Stimulated activated CD4-positive, alpha-beta T cell treated with anti-CD3 and anti-CD28 coated beads, Interleukin-12 subunit alpha, Interleukin-12 subunit beta, amount 100 ng/mL, for 48 hours (primary cell): ENCODE measurements around the gene SUSD3.
"Not testable (repeated sequence)": the region's sequence is repeated elsewhere in the genome, so short reads cannot be mapped to it uniquely, and the experiment has no call there.

Source experiments
- DNase-seq, 3 donors: peaks; one replicate each; pipeline ENCODE4 v3.0.0-alpha.2; 2020; ENCODE audit warnings: low read depth in 2 of 3, low spot score in 1 of 3

SUSD3 gene

DNA sequence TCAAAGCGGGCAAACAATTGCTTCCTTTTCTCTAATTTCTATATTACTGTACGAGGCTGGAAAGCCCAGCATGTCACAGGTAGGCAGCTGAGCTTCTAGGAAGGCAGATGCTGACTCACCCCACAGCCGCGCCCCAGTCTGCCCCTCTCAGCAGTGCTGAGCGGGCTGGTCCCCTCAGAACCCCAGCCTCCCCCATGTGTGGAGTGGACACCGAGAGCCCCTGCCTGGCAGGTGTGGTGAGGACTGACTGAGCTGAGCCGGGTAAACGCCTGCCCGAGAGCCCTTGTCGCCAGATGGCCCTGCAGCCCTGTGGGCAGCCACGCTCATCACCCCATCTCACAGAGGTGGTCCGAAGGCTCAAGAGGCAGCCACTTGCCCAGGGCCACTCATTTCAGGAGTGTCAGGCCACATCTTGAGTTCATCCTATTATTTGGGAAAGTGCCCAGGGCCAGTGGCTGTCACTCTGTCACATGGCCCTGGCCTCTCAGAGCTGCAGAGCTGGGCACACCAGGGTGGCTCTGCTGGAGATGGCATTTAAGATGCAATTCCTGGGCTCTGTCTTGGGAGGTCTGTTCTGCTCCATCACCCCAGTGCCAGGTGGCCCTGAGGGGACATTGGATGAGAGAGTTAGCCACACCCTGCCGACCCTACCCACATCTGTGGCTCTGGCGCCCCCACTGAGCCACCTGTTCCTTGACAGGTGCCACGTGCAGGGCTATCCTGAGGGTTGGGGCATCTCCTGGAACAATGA, 50.0 kb downstream of the SUSD3 start:
- no peak for DNase-seq

DNA sequence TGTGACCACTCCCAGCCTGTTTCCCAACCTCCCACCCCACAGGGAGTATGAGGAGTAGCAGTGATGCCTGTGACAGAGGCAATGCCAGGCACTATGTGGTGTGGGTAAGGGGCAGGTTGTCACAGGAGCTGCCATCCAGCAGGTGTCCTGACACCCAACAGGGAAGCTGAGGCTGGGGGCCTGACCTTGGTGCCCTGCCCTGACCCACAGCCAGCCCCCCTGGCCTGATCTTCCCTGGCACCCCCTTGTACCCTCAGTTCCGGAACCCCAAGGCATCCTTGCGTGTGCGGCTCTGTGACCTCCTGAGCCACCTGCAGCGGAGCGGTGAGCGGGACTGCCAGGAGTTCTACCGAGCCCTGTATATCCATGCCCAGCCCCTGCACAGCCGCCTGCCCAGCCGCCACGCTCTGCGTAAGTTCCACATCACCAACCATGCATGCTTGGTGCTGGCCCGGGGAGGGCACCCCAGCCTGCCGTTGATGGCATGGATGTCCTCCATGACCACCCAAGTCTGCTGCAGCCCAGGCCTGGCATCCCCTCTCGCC, 51.9 kb downstream of the SUSD3 start:
- no peak for DNase-seq

DNA sequence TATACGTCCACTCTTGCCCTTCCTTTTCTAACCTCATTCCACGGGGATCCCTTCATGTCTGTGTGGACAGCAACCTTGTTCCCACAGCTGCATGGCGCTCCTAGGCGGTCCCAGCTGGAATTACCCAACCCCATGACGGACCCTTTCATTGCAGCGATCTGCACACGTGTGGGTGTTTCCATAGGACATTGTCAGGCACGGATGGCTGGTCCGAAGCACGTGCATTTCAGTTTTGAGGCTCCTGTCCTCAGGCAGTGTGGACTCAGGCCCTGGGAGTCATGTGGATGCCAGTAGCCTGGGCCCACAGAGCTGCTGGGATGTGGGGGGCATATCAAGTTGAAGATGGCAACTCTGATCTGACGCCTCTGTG, 52.5 kb downstream of the SUSD3 start:
- no peak for DNase-seq

DNA sequence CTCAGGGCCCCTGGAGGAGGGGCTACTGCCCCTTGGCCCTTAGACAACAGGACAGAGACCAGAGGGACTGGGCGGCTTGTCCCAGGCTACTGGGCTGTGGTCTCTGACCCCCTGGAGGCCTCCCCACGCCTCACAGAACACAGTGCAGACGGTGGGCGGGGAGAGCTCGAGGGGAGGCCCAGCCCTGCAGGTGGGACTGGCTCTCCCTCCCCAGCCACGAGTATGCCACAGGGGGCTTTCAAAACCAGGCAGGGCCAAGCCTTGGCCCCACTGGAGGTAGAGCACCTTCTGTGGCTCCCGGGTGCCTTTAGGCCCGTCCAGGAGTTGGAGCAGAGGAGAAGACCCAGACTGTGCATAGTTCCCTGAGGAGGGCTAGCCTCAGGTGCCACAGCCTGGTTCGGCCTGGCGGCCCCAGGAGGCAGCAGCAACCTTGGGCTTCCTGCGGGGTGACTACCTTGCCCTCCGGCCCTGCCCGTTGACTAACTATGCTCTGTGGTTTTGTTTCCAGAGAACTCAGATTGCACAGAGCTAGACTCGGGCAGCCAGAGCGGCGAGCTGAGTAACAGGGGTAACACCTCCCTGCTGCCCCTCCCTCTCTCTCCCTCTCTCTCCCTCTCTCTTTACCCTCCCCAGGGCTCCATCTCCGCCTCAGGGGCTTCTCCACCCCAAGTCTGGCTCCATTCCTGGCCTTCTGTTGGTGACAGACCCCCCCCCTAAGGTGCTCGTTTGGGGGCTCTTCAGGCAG, 53.0 kb downstream of the SUSD3 start:
- DNase-seq = no peak

DNA sequence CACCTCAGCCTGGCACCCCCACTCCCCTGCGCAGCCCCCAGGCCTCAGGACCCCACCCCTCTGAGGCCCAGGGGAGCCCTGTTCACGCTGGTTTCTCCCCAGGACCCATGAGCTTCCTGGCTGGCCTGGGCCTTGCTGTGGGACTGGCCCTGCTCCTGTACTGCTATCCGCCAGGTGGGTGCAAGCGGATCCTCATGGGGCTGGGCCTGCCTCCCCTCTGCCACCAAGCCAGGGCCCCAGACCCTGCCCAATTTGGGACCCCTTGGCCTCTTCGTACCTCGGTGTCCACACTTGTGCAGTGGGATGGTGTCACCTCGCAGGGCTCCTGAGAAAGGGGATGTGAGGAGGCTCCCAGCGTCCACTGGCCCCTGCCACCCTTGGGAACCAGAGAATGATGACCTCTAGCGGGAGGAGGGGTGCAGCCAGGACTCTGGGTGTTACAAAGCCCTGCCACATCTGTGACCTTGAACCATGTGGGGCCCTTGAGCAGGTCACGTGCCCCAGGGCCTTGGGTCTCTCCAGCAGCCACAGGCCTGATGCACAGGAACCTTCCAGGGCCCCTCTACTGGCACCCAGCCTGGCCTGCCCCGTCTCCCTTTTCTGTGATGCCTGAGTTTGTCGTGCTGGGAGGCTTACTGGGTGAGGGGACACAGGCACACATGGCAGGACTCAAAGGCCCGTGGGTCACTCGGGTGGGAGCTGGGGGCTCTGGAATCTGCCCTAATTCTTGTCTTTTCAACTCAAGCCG, 53.8 kb downstream of the SUSD3 start:
- DNase-seq = no peak

DNA sequence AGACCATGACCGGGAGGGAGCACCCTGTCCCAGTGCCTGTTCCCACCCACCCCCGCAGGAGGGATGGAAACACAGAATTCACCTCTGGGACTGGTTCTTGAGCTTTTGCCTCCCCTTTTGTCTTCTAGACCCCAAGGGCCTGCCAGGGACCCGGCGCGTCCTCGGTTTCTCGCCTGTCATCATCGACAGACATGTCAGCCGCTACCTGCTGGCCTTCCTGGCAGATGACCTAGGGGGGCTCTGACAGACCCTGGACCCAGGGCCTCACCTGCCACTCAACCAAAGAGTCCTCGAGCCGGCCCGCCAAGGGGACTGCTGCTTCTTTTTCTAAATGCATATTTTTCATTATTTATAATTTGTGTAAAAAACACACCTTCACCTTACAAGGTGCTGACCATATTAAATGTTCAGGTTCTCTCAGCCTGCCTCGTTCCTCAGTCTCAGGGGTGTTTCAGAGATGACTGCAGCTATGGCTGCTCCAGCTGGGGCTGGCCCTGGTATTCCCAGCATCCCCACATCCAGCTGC, 54.4 kb downstream of the SUSD3 start:
- no peak for DNase-seq

DNA sequence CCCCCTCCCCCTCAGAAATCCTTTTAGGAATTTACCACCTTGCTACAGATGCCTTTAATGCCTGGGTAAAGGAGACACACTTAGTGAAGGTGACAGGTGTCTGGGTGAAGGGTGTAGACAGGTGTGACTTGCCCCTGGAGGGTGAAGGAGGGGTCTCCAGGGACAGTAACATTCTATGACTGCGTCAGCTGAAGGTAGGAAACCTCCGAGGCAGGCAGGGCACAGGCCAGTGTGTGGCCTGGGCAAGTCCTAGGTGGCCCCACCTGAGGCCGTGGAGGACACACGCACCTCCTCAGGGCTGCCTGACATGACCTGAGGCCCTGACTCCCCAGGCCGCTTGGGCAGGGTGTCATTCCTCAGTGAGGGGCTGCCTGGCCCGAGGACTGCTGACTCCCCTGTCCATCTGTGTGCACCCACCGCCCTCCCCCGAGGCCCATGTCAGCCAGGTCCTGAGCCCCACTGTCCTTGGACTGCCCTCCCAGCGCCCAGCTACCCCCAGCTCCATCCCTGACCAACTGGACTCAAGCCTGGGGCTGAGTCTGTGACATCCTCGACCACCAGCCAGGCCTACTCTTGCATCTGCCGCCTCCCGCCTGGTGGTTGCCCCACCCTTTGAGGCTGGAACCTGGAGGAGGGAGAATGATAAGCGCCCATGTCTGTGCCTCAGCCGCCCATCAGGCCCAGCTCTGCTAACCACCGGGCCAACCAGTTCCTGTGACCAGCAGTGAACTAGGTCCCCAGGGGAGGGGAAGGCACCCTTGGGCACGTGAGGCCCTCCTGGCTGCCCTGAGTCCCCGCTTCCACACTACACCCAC, 55.9 kb downstream of the SUSD3 start:
- DNase-seq = no peak

DNA sequence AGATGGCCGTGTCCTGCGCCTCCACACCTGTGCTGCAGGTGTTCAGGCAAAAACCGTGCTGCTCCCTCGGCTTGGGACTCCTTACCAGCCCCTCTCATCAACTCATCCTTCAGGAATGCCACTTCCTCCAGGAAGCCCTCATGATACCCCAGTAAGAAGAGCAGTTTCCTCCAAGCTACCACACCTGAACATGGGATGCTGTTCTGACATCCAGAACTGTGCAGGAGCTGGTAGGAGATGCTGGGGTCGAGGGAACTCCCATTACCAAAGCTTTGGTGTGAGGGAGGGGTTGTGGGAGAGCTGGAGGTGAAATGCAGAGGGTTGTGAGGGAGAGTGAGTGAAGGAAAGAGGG, 56.5 kb downstream of the SUSD3 start:
- DNase-seq = no peak

DNA sequence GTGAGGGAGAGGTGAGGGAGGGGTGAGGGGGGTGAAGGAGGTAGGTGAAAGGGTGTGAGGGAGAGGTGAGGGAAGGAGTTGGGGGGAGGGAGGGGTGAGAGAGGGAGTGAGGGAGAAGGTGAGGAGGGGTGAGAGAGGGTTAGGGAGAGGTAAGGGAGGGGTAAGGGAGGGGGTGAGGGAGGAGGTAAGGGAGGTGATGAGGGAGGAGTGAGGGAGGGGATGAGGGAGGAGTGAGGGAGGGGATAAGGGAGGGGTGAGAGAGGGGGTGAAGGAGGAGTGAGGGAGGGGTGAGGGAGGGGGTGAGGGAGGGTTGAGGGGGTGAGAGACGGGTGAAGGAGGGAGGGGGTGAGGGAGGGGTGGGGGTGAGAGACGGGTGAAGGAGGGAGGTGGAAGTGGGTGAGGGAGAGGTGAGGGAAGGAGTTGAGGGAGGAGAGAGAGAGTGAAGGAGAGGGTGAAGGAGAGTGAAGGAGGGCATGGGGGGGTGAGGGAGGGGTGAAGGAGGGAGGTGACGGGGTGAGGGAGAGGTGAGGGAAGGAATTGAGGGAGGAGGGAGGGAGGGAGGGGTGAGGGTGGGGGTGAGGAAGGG, 57.1 kb downstream of the SUSD3 start:
- DNase-seq = no peak

DNA sequence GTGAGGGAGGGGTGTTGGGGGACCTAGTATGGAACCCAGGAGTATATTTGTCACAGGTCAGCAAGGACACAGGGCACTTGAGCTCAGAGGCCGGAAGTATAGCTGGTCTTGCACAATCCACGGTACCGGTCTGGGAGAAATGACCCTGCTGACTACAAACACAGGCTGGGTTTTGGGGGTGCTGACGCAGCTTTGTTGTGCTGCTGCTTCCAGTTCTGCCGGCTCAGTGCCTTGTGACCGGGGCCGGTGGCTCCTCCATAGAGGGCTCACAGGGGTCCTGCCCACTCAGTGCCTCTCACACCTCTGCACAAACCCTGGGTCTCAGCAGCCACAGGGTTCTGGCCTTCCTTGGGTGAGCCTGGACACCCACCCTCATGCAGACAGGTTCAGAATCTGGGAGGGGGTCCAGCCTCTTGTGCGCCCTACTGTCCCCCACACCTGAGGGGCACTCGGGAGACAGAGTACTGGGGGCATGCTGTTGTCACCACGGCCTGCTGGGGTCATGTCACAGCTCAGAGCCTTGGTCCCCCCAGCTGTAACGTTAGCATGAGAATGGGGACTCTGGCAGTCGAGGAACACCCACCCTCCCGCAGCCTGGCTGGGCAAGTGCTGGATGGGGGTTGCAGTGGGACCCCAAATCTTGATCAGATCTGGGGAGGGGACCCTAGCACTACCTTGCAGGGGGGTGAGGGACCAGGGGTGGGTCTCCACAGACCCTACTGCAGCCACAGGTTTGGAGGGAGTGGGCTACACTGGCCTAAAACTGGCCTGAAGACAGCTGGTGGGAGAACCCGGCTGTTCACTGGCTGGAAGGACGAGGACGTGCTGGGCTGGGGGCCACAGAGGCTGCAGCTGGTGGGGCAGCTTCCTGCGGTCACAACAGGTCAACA, 57.8 kb downstream of the SUSD3 start:
- DNase-seq = no peak

DNA sequence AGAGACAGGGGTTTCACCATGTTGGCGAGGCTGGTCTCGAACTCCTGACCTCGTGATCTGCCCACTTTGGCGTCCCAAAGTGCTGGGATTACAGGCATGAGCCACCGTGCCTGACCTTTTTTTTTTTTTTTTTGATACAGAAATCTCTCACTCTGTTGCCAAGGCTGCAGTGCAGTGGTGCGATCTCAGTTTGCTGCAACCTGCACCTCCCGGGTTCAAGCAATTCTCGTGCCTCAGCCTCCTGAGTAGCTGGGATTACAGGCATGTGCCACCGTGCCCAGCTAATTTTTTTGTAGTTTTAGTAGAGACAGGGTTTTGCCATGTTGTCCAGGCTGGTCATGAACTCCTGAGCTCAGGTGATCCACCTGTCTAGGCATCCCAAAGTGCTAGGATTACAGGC, 59.0 kb downstream of the SUSD3 start:
- not testable (repeated sequence) for DNase-seq

DNA sequence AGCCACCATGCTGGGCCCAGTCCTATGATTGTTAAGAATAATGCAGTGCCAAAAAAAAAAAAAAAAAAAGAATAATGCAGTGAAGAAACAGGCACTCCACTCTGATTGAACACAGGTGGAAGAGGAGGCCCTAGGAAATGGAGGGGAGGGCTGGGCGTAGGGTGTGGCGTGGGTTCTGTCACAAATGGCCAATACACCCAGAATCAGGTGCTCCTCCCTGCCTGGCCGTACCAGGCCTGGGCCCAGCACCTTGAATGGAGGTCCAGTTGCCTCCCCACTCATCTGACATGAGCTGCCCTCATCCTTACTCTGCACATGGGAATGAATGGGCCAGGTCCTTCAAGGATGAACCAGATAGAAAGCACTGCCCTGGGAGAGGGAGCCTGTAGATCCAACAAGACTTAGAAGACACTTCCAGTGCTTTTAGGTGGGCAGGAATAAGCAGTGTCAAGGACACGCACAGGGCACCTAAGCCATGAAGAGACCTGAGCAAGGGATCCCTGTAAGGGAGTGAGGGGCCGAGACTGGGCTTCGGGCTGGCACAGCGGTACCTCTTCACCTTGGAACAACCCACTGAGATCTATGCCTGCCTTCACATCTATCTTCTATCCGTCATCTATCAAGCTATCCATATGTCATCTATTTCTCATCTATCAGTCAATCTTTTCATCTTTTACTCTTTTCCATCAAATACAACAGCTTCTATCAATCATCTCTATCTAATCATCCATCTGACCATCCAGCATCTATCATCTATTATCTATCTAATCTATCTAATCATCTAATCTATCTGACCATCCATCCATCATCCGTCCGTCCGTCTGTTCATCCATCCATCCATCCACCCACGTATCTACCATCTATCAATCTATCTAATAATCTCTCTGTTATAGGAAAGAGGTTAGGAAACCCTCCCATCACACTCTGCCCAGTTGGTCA, 59.7 kb downstream of the SUSD3 start:
- no peak for DNase-seq

DNA sequence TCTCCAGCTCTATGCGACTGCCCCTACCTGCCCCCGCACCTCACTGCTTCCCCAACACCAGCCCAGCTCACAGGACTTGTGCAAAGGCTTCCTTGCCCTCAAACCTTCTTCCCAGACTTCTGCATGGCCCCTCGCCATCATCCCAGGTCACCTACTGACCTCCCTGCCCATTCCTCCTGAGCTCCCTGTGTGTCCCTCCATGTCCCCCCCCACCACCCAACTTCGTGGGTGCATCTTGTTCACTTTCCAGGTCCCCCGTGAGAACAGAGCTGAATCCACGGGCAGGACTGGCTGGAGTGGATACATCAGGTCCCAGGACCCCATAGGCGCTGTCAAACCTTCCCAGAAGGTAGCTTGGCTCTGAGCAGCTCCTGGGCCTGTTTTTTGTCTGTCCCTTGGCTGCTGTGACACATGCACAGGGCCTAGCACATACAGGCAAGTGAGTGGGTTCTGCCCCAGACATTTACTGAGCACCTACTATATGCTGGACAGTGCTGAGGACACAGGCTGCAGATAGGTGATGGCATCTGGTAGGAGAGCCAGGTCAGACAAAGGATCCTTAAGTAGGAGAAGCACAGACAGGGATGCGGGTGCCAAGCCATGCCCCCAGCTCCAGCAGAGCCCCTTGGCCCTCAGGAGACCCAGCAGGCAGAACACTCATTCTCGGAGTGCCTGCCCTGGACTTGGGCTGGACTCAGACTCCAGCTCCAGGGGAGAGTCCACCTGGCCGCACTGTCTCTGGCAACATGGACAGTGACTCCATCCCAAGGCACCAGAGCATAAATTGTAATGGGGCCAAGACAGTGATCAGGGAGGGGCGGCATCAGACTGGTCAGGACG, 60.6 kb downstream of the SUSD3 start:
- no peak for DNase-seq

DNA sequence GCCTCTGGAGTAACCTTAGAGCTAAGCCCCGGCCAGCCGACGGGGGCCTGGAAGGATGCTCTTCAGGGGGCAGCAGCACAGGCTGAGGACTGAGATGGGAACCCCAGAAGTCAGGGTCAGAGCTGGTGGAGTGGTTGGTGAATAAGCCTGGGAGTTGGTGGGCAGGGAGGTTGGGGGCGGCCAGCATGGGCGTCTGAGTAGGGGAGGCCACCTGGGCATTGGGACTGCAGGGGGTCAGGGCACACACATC, 61.1 kb downstream of the SUSD3 start:
- no peak for DNase-seq

DNA sequence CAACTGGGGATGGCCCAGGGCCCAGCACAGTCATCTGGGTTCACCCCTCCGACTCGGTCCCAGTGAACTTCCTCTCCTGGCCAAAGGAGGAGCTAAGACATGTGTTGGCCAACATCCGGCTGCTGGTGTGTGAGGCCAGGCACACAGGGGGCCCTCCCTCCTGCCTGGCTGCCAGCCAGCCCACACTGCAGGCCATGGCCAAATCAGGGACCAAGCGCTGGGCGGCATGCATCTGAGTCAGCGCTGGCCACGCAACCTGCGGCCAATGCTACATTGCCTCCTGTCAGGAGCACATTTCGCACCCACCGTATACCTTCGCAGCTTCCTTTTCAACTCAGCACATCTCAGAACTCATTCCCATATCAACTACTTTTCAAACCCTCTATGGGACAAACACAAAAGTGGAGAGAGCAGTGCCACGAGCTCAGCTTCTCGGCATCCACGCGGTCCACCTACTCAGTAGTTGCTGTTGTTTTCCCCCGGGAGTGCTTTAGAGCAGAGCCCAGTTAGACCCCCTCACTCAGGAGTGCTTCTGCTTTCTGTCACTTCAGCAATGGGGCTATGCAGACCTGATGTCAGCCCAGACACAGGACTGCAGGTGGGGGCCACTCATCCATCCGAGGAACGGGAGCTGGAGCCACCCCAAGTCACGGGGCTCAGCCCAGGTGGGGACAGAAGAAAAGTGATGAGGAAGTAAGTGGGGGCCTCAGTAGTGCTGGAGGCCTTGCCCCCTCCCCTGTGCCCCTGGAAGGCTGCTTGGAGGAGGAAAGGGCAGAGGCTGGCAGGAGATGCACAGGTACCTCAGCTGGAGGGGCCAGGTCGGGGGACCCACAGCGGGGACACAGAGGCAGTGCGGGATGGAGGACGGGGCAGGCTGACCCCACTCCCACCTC, 61.7 kb downstream of the SUSD3 start:
- DNase-seq = no peak

DNA sequence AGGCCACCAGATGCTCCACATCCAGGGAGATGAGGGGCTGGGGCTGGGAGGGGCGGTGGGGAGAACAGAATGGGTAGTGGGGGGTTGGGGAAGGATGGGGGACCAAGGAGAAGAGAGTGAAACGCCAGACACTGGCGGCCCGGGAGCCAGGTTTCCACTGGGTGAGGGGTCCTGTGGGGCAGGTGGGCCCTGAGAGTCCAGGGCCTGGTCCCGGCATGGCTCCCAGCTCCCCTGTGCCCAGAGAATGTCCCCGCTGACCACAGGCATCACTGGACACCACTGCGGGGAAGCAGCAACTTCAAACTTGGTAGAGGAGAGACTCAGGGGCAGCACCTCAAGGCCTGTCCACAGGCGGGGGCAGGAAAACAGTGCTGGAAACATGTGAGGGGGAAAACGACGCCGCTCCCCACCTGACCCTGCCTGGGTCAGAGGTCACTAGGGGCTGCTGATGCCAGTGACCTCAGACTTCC, 62.4 kb downstream of the SUSD3 start:
- no peak for DNase-seq
